Activated CD8-positive, alpha-beta T cell treated with anti-CD3 and anti-CD28 coated beads for 36 hours (primary cell): ENCODE data around the gene PSMC4. TPM values are rescaled to one million over a fixed set of nuclear protein-coding genes. Genes with fewer than 3 reads are reported as not detected.

Source experiments
- ATAC-seq: fragments of 200-7000 bp; cut with Tn5 transposase; one replicate; pipeline ENCODE4 v1.10.0; 2021; ENCODE audit warnings: mild to moderate bottlenecking, moderate library complexity
- CTCF ChIA-PET: fragments of 350-600 bp; sonication (Branson Sonifier 250); formaldehyde crosslinking; loops from one replicate; lab custom pipeline; 2021; ENCODE audit warnings: antibody characterized with exemption; lab: Charles Lee
- POLR2A ChIA-PET: fragments of 350-600 bp; sonication (Branson Sonifier 250); formaldehyde crosslinking; loops from one replicate; lab custom pipeline; 2021; ENCODE audit warnings: antibody characterized with exemption; lab: Charles Lee
- DNase-seq: peaks from one replicate; pipeline ENCODE4 v3.0.0-alpha.2; 2020
- H3K27ac Mint-ChIP-seq: one replicate; pipeline ENCODE4 v1.8.0; 2021; ENCODE audit warnings: mild to moderate bottlenecking, mixed read lengths
- H3K27me3 Mint-ChIP-seq: one replicate; pipeline ENCODE4 v1.8.0; 2021; ENCODE audit warnings: mixed read lengths
- H3K36me3 Mint-ChIP-seq: one replicate; pipeline ENCODE4 v1.8.0; 2021; ENCODE audit warnings: low read depth, mixed read lengths
- H3K4me1 Mint-ChIP-seq: one replicate; pipeline ENCODE4 v1.8.0; 2021; ENCODE audit warnings: low read depth, mixed read lengths
- H3K4me3 Mint-ChIP-seq: one replicate; pipeline ENCODE4 v1.8.0; 2021; ENCODE audit warnings: mild to moderate bottlenecking, moderate library complexity, mixed read lengths
- H3K9me3 Mint-ChIP-seq: one replicate; pipeline ENCODE4 v1.8.0; 2021; ENCODE audit warnings: mixed read lengths
- CTCF ChIP-seq: fragments of 200-600 bp; IDR thresholded peaks from one replicate; pipeline ENCODE4 v1.8.0; 2022; ENCODE audit warnings: antibody characterized with exemption, mild to moderate bottlenecking
- intact Hi-C: fragments of 100-400 bp; cut with micrococcal nuclease; formaldehyde crosslinking; loops from one replicate; pipeline ENCODE4 v1.10.0; 2022
- total RNA-seq, 2 experiments: library from RNA; stranded (reverse); gene quantifications; one replicate each; pipeline ENCODE4 v1.2.3, GENCODE V29; 2021

The PSMC4 gene
- total RNA-seq, 2 experiments from 2014 or later, result 105 to 107 TPM

DNA sequence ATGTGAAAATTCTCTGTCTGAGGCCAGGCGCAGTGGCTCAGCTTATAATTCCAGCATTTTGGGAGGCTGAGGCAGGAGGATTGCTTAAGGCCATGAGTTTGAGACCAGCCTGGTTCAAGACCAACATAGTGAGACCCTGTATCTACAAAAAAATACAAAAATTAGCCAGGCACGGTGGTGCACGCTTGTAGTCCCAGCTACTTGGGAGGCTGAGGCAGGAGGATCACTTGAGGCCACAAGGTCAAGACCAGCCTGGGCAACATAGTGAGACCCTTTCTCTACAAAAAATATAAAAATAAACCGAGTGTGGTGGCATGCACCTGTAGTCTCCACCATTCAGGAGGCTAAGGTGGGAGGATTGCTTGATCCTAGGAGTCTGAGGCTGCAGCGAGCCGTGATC lies 34.3 kb upstream of the PSMC4 start:
- peak overlapping the region; percentile 93 for H3K27ac Mint-ChIP-seq
- ChIA-PET CTCF (interaction anchor here (1.2 to 13.1 kb wide), 3 partner anchors 8 to 33 kb away, joined by 3 to 86 read pairs (median 10); partner anchors contain the start of gene PSMC4), POLR2A (interaction anchor here (0.7 to 3.1 kb wide), 4 partner anchors 19 to 60 kb away, joined by 3 to 18 read pairs (median 4); partner anchors contain the start of genes PSMC4 and ZNF546)
- peaks cover 19% of the 10 kb centered on the region for H3K36me3 Mint-ChIP-seq
- H3K9me3 Mint-ChIP-seq, result peaks cover 14% of the 10 kb centered on the region
- DNase-seq (no peak), ATAC-seq (no peak)
- no peak for TF ChIP-seq CTCF
- intact Hi-C loops, result no loop called here
- no peaks in the 10 kb centered on the region for H3K27me3 Mint-ChIP-seq
- peaks cover 69% of the 10 kb centered on the region for H3K4me1 Mint-ChIP-seq
- peak overlapping the region; percentile 54 for H3K4me3 Mint-ChIP-seq

DNA sequence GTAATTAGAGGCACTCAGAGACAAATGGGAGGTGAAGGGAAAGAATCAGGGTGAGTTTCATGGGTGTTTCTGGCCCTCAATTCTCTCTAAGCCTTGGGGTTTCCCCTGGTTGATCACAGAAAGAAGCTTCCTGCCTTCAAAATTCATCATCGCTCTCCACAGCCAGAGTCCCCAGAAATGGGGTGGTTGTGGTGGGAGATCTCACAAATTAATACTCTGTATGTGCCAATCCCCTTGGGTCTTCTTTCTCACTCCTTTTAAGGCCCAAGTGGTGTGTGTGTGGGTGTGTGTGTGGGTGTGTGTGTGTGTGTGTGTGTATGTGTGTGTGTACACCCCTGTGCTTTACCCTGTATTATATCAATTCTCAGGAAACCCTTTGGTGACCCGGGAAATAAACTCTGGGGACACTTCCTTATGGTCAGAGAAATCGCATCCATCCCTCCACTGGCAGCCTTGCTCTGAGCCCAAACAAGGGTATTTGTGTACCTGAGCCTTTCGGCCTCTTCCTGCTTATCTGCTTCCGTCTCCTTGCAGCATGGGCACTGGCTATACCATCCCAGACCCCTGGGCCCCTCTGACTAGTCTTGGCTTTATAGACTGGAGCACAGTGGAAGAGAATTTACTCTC lies 33.8 kb upstream of the PSMC4 start:
- no peaks in the 10 kb centered on the region for H3K27me3 Mint-ChIP-seq
- TF ChIP-seq CTCF, result no peak
- H3K4me3 Mint-ChIP-seq, result peak overlapping the region; percentile 54
- intact Hi-C loops, result no loop called here
- ChIA-PET CTCF (interaction anchor here (1.2 to 13.1 kb wide), 3 partner anchors 9 to 33 kb away, joined by 3 to 86 read pairs (median 10); partner anchors contain the start of gene PSMC4), POLR2A (interaction anchor here (0.5 to 3.1 kb wide), 3 partner anchors 10 to 1806 kb away, joined by 3 to 18 read pairs (median 6); partner anchors contain the start of gene PSMC4)
- H3K27ac Mint-ChIP-seq, result peak overlapping the region; percentile 93
- peaks cover 19% of the 10 kb centered on the region for H3K36me3 Mint-ChIP-seq
- DNase-seq (peak; percentile 70), ATAC-seq (peak; percentile 74)
- peaks cover 72% of the 10 kb centered on the region for H3K4me1 Mint-ChIP-seq
- peaks cover 14% of the 10 kb centered on the region for H3K9me3 Mint-ChIP-seq

DNA sequence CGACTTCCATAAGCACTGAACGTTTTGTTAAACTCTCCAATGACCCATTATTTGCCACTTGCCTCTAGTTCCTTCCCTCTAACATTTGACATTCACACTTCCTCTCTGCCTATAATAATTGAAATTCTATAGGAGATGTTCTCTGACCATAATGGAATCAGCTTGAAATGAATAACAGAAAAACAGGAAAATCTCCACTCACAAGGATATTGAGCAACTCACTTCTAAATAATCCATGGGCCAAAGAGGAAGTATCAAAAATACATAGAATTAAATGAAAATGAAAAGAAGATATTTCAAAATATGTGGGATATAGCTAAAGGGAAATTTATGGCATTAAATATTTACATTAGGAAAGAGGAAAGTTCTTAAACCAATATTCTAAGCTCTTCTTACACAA lies 33.2 kb upstream of the PSMC4 start:
- ATAC-seq (no peak), DNase-seq (no peak)
- Mint-ChIP-seq H3K4me3 (no peak overlapping the region), H3K36me3 (peaks cover 19% of the 10 kb centered on the region), H3K9me3 (peaks cover 14% of the 10 kb centered on the region), H3K4me1 (peaks cover 76% of the 10 kb centered on the region), H3K27me3 (no peaks in the 10 kb centered on the region), H3K27ac (peak overlapping the region; percentile 93)
- CTCF ChIA-PET, result interaction anchor here (2.5 to 13.1 kb wide), 2 partner anchors 10 to 32 kb away, joined by 10 to 86 read pairs; partner anchors contain the start of gene PSMC4
- no peak for TF ChIP-seq CTCF
- intact Hi-C loops, result no loop called here
- POLR2A ChIA-PET, result interaction anchor here (1.6 to 3.1 kb wide), 2 partner anchors 10 to 32 kb away, joined by 6 to 18 read pairs; partner anchors contain the start of gene PSMC4

DNA sequence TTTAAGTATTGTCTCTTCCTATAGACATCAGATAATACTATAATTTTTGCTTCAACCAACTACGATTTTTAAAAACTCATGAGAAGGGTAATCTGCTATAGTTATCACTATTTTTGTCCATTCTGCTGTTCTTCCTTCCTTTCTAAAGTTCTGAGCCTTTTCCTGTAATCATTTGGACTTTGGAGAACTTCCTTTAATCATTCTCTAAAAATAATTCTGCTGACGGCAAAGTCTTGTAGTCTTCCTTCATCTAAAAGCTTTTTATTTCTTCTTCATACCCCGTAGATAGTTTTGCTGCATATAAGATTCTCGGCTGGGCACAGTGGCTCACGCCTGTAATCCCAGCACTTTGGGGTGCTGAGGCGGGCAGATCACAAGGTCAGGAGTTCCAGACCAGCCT lies 31.4 kb upstream of the PSMC4 start:
- H3K27me3 Mint-ChIP-seq, result no peaks in the 10 kb centered on the region
- CTCF ChIA-PET, result interaction anchor here (13.1 kb wide), 1 partner anchor 31 kb away, joined by 86 read pairs; the partner anchor contains the start of gene PSMC4
- H3K27ac Mint-ChIP-seq, result peak overlapping the region; percentile 43
- H3K4me3 Mint-ChIP-seq, result no peak overlapping the region
- ATAC-seq (no peak), DNase-seq (no peak)
- intact Hi-C loops, result no loop called here
- peaks cover 14% of the 10 kb centered on the region for H3K9me3 Mint-ChIP-seq
- peaks cover 81% of the 10 kb centered on the region for H3K4me1 Mint-ChIP-seq
- H3K36me3 Mint-ChIP-seq, result peaks cover 22% of the 10 kb centered on the region
- POLR2A ChIA-PET, result interaction anchor here (0.7 to 1.1 kb wide), 2 partner anchors 30 to 56 kb away, joined by 3 to 4 read pairs; no protein-coding TSS in a partner anchor
- TF ChIP-seq CTCF, result no peak
